G401.6 (cell line): ENCODE results near the gene NBPF11.
A peak's percentile ranks its signal among the peaks of the same experiment; 100 is the strongest.
"Not testable (repeated sequence)": the region's sequence is repeated elsewhere in the genome, so short reads cannot be mapped to it uniquely, and the experiment has no call there.

ENCODE experiments used
- FAIRE-seq: peaks from 2 replicates; lab custom pipeline; 2012; peaks lifted over from hg19 to GRCh38; lab: Jason Lieb, UNC

Gene NBPF11

GRCh38 chr1:148149050-148149815 lies 2.8 kb downstream of the NBPF11 start:
- not testable (repeated sequence) for FAIRE-seq

DNA sequence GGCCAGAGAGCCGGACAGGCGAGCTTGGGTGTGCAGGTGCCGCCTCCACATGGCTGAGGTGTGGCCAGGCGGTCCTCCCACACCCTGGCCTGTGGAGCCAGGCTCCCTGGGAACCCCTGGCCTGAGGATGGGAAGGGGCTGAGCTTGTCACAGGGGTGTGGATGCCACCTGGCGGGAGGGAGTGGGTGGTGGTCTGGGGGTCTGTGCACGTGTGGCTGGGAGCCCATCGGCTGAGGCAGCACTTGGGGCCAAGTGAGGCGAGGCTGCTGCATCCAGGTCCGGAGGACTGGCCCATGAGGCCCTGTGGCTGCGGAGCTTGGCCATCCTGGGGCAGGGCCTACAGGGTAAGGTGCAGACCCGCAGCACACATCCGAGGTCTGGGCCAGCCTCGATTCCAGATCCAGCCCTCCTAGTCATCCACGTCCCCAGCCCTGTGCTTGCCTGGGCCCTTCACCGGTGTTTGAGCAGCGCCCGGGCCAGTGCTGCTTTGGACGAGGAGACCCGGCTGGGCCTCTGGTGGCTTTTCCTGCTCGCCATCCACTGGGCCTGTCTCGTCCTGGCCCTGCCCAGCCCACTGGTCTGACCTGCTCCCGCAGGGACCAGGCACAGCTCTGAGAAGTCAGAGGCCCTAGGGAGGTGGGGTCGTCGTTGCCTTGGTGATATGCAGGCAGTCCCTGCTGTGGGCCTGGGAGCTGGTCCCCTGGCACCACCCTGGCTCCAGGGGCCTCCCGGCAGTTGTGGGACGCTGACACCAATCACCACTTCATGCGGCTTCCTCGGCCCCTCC lies 4.8 kb downstream of the NBPF11 start:
- not testable (repeated sequence) for FAIRE-seq

DNA sequence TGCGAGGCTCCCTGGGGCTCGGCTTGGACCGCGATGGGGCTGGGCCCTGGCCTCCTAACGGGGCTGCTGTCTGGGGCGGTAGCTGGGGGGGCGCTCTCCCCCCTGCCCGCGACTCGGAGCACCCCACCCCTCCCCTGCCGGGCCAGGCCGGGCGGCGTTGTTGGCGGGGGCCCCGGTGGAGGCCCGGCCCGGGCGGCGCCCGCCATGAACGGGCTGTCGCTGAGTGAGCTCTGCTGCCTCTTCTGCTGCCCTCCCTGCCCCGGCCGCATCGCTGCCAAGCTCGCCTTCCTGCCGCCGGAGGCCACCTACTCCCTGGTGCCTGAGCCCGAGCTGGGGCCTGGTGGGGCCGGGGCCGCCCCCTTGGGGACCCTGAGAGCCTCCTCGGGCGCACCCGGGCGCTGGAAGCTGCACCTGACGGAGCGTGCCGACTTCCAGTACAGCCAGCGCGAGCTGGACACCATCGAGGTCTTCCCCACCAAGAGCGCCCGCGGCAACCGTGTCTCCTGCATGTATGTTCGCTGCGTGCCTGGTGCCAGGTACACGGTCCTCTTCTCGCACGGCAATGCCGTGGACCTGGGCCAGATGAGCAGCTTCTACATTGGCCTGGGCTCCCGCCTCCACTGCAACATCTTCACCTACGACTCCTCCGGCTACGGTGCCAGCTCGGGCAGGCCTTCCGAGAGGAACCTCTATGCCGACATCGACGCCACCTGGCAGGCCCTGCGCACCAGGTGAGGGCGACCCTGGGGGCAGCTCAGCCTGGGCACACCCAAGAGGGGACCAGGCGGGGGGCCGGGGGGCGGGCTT lies 5.7 kb downstream of the NBPF11 start:
- FAIRE-seq = not testable (repeated sequence)

DNA sequence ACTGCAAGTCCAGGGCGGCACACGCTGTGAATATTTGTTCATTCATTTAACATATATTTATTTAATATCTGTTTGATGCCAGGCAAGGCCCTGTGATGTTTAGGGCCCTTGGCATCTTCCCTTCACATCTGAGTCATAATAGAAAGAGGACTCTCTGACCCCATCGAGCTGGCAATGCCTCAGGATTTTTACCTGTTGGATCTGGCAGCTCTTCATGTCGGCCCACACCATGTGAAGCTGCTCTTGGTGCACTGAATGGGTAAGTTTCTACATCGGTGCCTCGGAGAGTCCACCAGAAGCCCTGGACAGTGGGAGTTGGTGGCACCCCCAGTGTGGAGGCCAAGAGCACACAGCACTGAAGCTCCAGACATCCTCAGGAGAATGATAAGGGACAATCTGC lies 8.9 kb downstream of the NBPF11 start:
- not testable (repeated sequence) for FAIRE-seq

DNA sequence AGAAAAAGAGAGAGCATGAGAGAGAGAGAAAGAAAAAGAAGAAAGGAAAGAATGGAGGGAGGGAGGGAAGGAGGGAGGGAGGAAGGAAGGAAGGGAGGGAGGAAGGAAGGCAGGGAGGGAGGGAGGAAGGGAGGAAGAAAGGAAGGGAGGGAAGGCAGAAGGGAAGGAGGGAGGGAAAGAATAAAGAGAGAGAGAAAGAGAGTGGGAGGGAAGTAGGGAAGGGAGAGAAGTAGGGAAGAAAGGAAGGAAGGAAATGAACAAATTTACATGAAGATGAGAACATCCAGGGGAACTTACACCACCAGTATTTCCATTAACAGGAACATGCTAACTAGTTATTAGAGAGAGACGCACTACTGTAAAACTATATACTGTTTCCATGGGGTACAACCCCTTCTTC lies 10.1 kb downstream of the NBPF11 start:
- not testable (repeated sequence) for FAIRE-seq

DNA sequence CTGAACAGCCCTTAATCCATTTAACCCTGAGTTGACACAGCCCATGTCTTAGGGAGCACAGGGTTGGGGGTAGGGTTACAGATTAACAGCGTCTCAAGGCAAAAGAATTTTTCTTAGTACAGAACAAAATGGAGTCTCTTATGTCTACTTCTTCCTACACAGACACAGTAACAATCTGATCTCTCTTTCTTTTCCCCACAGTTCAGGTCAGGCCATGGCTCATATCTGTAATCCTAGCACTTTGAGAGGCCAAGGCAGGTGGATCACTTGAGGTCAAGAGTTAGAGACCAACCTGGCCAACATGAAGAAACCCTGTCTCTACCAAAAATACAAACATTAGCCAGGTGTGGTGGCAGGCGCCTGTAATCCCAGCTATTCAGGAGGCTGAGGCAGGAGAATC lies 13.5 kb downstream of the NBPF11 start:
- not testable (repeated sequence) for FAIRE-seq

GRCh38 chr1:148122341-148122740 lies 29.7 kb downstream of the NBPF11 start:
- not testable (repeated sequence) for FAIRE-seq

DNA sequence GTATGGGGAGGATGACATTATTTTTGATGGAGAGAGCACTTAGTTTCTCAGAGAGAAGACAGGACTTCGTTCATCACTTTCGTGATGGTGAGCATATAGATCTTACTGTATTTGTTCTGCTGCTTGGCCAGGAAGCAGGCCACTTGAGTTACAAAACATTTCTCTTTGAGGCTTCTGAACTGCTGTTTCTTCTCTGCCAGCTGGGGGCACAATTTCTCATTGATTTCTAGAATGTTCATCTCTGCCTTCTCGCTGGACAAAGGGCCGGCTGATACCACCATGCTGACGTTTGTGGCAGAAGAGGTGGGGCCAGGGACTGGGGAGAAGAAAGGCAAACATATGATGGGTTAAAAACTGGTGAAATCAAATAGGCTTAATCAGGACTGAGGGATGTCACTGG lies 31.7 kb downstream of the NBPF11 start:
- FAIRE-seq = not testable (repeated sequence)

DNA sequence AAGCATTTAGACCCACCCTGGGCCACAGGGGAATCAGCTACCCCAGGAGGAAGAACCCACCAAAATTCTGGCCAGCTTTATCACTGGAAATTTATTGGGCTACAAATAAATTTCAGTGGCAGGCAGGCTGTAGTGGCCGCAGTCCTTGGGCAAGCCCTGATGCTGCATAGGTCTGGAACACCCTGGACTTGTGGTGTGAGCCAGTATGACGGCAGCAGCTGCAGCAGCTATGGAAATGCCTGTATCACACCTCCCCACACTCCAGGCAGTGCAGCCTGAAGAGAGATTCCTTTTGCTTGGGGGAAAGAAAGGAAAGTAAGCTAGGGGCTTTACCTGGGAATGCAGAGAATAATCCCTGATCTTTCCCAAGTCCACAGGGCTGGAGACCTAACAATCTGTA lies 56.3 kb downstream of the NBPF11 start:
- FAIRE-seq = not testable (repeated sequence)

- not testable (repeated sequence) for FAIRE-seq
Observed at GRCh38 chr1:148086196-148086595, 65.9 kb downstream of the NBPF11 start.

DNA sequence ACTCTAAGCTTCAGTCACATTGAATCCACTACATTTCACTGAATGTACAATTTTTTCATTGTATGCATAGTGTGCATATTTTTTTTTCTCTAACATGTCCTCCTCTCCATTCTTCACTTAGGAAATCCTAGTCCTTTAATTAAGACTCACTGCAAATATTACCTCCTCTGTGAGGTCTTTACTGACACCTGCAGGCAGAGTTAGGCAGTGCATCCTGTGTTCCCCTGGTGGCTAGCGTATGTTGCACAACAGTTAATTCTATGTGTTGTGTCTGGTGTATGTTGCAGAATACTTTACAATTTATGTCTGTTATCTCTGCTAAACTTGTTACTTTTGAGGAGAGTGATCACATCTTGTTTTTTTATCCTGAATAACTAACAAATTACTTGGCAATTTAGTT lies 70.9 kb downstream of the NBPF11 start:
- FAIRE-seq = peak; percentile 76

DNA sequence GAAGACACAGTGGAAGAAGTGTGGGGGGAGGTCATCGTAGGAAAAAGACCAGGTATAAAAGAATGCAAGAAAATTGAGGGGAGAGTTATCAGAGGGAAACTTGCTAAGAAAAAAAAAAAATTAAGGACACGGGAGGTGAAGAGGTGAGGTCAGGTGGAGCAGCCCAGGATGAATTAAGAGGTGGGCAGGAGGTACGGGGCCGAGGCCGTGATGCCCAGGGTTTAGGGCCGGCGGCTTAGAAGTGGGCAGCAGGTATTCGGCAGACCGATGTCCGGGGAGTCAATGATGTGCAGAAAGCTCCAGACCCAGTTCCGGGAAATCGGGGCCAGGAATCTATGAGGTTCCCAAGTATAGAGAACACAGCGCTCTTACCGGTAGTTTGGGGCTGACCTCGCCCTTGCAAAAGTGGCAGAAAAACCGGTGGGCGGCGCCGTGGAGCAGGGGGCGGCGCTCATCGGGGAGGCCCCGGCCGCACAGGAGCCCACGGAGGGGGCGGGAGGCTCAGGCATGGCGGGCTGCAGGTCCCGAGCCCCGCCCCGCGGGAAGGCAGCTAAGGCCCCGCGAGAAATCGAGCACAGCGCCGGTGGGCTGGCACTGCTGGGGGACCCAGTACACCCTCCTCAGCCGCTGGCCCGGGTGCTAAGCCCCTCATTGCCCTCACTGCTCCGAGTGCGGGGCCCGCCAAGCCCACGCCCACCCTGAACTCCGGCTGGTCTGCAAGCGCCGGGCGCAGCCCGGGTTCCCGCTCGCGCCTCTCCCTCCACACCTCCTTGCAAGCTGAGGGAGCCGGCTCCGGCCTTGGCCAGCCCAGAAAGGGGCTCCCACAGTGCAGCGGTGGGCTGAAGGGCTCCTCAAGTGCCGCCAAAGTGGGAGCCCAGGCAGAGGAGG lies 73.2 kb downstream of the NBPF11 start:
- not testable (repeated sequence) for FAIRE-seq

- FAIRE-seq = not testable (repeated sequence)
Observed at GRCh38 chr1:148078090-148078489, 74.0 kb downstream of the NBPF11 start.

- FAIRE-seq = not testable (repeated sequence)
Observed at GRCh38 chr1:148077458-148077857, 74.6 kb downstream of the NBPF11 start.

- FAIRE-seq = not testable (repeated sequence)
Observed at GRCh38 chr1:148073392-148073791, 78.7 kb downstream of the NBPF11 start.

- not testable (repeated sequence) for FAIRE-seq
Observed at GRCh38 chr1:148068606-148069005, 83.5 kb downstream of the NBPF11 start.

DNA sequence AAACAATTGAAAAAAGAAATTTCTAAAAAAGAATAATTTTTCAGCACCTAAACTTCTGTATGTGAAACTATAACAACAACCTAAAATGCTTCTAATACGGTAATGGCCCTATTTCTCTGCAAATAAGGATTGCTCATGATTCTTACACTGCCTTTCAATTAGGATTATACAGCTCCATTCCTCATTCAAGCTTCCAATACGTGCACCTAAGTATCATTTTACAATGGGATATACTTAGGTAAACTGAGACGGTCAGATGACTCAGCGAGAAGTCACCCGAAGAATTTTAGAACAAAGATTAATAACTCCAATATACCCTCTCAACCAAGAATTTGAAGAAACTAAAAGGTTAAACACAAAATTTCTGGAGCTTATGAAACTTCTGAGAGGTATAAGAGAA lies 83.9 kb downstream of the NBPF11 start:
- FAIRE-seq = not testable (repeated sequence)

- not testable (repeated sequence) for FAIRE-seq
Observed at GRCh38 chr1:148060294-148060701, 91.8 kb downstream of the NBPF11 start.

DNA sequence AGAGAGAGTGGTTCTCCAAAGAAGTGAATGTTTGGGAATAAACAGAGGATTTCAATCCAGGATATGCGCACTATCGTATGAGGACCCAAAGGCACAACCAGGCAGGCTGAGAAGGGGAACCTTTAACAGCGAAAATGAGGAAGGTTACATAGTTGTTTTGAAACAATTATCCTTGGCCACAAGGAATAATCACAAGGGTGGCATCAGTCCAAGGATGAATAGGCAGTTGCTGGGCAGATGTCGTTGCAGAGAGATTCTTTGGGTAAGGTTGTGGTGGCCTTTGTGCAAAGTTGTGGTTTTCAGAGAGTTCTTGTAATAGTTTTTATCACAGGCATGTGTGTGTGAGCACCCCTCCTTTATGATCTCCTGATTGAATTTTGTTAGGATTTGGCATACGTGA lies 94.7 kb downstream of the NBPF11 start:
- not testable (repeated sequence) for FAIRE-seq
